HFF-Myc (cell line): ENCODE data around the gene GIGYF2.

Experiments
- DNase-seq: peaks from one replicate; pipeline ENCODE4 v3.0.0-alpha.2; 2011; ENCODE audit warnings: low read depth; ENCODE audit errors: extremely low read depth
- H3K4me3 ChIP-seq: replicated peaks from 2 replicates; pipeline ENCODE4 v1.5.1; 2011; ENCODE audit warnings: low read depth, mild to moderate bottlenecking, control low read depth, low read length
- TF ChIP-seq, protein P1 (sequence below): IDR thresholded peaks from 2 replicates; pipeline ENCODE4 v1.5.1; 2012; ENCODE audit warnings: mild to moderate bottlenecking, low read depth, low read length, control low read depth; ENCODE audit errors: missing control alignments

Gene GIGYF2

GRCh38 chr2:232749331-232749730, 52.2 kb downstream of the GIGYF2 start:
- H3K4me3 ChIP-seq, result no peak overlapping the region
- TF ChIP-seq, protein P1, sequence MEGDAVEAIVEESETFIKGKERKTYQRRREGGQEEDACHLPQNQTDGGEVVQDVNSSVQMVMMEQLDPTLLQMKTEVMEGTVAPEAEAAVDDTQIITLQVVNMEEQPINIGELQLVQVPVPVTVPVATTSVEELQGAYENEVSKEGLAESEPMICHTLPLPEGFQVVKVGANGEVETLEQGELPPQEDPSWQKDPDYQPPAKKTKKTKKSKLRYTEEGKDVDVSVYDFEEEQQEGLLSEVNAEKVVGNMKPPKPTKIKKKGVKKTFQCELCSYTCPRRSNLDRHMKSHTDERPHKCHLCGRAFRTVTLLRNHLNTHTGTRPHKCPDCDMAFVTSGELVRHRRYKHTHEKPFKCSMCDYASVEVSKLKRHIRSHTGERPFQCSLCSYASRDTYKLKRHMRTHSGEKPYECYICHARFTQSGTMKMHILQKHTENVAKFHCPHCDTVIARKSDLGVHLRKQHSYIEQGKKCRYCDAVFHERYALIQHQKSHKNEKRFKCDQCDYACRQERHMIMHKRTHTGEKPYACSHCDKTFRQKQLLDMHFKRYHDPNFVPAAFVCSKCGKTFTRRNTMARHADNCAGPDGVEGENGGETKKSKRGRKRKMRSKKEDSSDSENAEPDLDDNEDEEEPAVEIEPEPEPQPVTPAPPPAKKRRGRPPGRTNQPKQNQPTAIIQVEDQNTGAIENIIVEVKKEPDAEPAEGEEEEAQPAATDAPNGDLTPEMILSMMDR, result no peak
- DNase-seq, result no peak

DNA sequence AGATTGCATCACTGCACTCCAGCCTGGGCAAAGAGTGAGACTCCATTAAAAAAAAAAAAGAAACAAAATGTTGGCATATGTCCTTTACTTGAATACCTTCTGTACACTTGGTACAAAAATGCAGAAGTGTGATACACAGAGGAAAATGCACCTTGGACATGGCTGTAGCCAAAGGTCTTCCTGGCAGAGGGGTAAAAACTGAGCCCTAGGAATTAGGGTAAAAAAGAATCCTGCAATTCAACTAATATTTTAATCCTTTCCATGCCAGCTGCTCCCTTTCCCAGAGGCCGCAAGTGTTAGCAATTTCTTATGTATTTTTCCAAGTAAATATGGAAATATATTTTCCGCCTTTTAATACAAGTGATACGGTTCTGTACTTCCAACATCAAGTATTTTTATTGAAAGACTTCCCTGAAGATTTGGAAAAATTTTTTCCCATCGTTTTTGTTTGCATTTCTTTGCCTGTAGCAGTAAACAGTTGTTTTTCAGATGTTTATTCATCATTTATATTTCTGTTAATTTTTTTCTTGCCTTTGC, 53.1 kb downstream of the GIGYF2 start:
- H3K4me3 ChIP-seq, result no peak overlapping the region
- DNase-seq, result no peak
- TF ChIP-seq, protein P1, result no peak

- no peak for DNase-seq
- no peak overlapping the region for H3K4me3 ChIP-seq
- TF ChIP-seq, protein P1, result no peak
These were observed 60.8 kb downstream of the GIGYF2 start for GRCh38 chr2:232757905-232758304.

GRCh38 chr2:232761301-232761907, 64.3 kb downstream of the GIGYF2 start:
- H3K4me3 ChIP-seq, result no peak overlapping the region
- no peak for DNase-seq
- TF ChIP-seq, protein P1, result peak; percentile 50

DNA sequence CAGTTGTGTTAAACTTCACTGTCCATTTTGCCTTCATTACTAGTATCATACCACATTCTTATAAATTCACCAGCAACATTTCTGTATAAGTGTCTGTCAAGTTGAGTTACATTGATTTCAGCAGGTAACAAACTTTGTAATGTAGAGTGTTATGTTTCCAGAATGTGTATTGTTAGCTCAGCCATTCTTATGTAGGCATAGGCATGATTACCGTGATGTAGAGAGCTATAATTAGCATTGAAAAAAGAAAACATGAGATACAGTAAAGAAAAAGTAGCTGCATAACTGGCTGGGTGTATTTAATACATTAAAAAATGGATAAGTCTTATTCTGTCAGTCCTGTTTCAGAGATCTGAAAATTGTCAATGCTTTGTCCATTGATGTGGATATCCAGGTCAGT, 70.7 kb downstream of the GIGYF2 start:
- H3K4me3 ChIP-seq, result no peak overlapping the region
- no peak for DNase-seq
- TF ChIP-seq, protein P1, result no peak

DNA sequence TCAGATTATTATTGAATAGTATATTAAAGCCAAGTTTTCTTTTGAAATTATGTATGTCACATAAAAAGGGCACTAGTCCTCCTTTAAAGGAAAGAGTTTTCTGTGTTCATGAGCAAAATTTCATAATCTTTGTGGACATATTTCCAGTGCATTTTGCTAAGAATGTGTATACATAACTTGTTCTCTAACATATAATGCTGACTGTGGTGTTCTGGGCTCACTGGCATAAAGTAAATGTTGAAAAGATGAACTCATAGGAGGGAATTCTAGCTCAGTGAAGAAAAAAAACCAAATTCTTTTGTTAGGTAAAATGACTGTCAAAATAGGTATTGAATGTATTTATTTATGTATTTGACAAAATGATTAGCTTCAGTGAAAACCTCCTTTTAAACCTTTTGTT, 73.1 kb downstream of the GIGYF2 start:
- no peak for DNase-seq
- TF ChIP-seq, protein P1, result no peak
- H3K4me3 ChIP-seq, result no peak overlapping the region

DNA sequence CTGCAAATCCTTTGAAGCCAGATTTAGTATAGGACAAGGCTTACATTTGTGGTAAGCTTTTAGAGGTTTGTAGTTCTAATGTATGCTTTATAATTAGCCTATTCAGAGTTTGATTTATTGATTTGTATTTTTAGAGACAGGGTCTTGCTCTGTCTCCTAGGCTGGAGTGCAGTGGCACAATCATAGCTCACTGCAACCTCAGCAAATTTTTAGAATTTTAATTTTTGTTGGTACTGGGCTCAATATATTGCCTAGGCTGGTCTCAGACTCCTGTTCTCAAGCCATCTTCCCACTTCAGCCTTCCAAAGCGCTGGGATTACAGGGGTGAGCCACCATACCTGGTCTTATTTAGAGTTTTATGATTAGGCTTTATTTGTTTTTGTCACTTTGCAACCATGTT, 74.7 kb downstream of the GIGYF2 start:
- no peak overlapping the region for H3K4me3 ChIP-seq
- TF ChIP-seq, protein P1, result no peak

More for the DNA sequence above, 74.7 kb downstream of the GIGYF2 start:
- DNase-seq, result no peak
